CD14-positive monocyte (primary cell): ENCODE results near the gene TXNDC11. TPM values are rescaled to one million over a fixed set of nuclear protein-coding genes. Genes with fewer than 3 reads are reported as not detected.

ENCODE experiments used
- DNase-seq, 3 donors: peaks; one replicate each; pipeline ENCODE4 v3.0.0-alpha.2; 2011 to 2022
- H2AFZ ChIP-seq: 2 replicates; pipeline ENCODE4 v1.6.0; 2012; ENCODE audit warnings: mild to moderate bottlenecking, low read depth, low read length, inconsistent platforms; ENCODE audit not compliant: insufficient read depth, poor library complexity, severe bottlenecking
- H3K27ac ChIP-seq, 2 donors: 1 replicate in 1 of 2; 2 replicates in 1 of 2; pipeline ENCODE4 v1.5.1; 2012 to 2013; ENCODE audit warnings: low read length in 2 of 2, control low read depth in 1 of 2, inconsistent platforms in 1 of 2, low read depth in 1 of 2, mild to moderate bottlenecking in 1 of 2
- H3K27me3 ChIP-seq, 2 donors: one replicate each; pipeline versions ENCODE4 v1.6.0 to v1.6.1; 2011 to 2013; ENCODE audit warnings: low read length in 2 of 2; ENCODE audit not compliant: control insufficient read depth in 2 of 2, insufficient read depth in 2 of 2
- H3K36me3 ChIP-seq, 2 donors: replicated peaks in 1 of 2; 1 replicate in 1 of 2; 2 replicates in 1 of 2; pipeline versions ENCODE4 v1.5.1 to v1.6.1; 2012 to 2013; ENCODE audit warnings: low read length in 2 of 2, control low read depth in 1 of 2, inconsistent platforms in 1 of 2, mild to moderate bottlenecking in 1 of 2; ENCODE audit not compliant: insufficient read depth in 2 of 2, control insufficient read depth in 1 of 2
- H3K4me1 ChIP-seq, 2 donors: 1 replicate in 1 of 2; 2 replicates in 1 of 2; pipeline versions ENCODE4 v1.5.1 to v1.6.1; 2012 to 2013; ENCODE audit warnings: low read length in 2 of 2, control low read depth in 1 of 2, inconsistent platforms in 1 of 2, mild to moderate bottlenecking in 1 of 2, moderate library complexity in 1 of 2; ENCODE audit not compliant: insufficient read depth in 2 of 2, control insufficient read depth in 1 of 2
- H3K4me2 ChIP-seq: replicated peaks from 2 replicates; pipeline ENCODE3; 2012; ENCODE audit warnings: low read length, moderate library complexity, mild to moderate bottlenecking; ENCODE audit not compliant: poor library complexity, severe bottlenecking; ENCODE audit errors: extremely low read depth
- H3K4me3 ChIP-seq, 3 experiments: fragments of 200-600 bp in 1 of 3; sonication (generic) in 1 of 3; replicated peaks in 1 of 3; 1 replicate in 2 of 3; 2 replicates in 1 of 3; pipeline ENCODE4 v1.5.1; 2011 to 2013; ENCODE audit warnings: low read length in 3 of 3, mild to moderate bottlenecking in 3 of 3, control low read depth in 2 of 3, low read depth in 2 of 3, inconsistent platforms in 1 of 3, moderate library complexity in 1 of 3
- H3K79me2 ChIP-seq: 2 replicates; pipeline ENCODE4 v1.6.0; 2012; ENCODE audit warnings: mild to moderate bottlenecking, control low read depth, inconsistent platforms, low read length, moderate library complexity; ENCODE audit not compliant: insufficient read depth
- H3K9ac ChIP-seq: 2 replicates; pipeline ENCODE4 v1.6.0; 2017; ENCODE audit warnings: low read length, mild to moderate bottlenecking; ENCODE audit not compliant: insufficient read depth, poor library complexity, severe bottlenecking
- H3K9me3 ChIP-seq, 2 donors: replicated peaks in 1 of 2; 1 replicate in 1 of 2; 2 replicates in 1 of 2; pipeline versions ENCODE4 v1.5.1 to v1.6.1; 2012 to 2013; ENCODE audit warnings: low read length in 2 of 2, control low read depth in 1 of 2; ENCODE audit not compliant: control insufficient read depth in 1 of 2, insufficient read depth in 1 of 2
- H4K20me1 ChIP-seq: 2 replicates; pipeline ENCODE4 v1.6.0; 2012; ENCODE audit warnings: mild to moderate bottlenecking, low read length, control low read depth, moderate library complexity; ENCODE audit not compliant: insufficient read depth
- H3K27ac Mint-ChIP-seq, 7 donors: one replicate each; pipeline ENCODE4 v1.8.0; 2020; ENCODE audit warnings: mild to moderate bottlenecking in 7 of 7, mixed read lengths in 7 of 7, moderate library complexity in 6 of 7, inconsistent platforms in 2 of 7
- H3K27me3 Mint-ChIP-seq, 3 donors: one replicate each; pipeline ENCODE4 v1.8.0; 2021 to 2022; ENCODE audit warnings: low read depth in 3 of 3, mild to moderate bottlenecking in 3 of 3, mixed read lengths in 3 of 3, moderate library complexity in 3 of 3, inconsistent platforms in 1 of 3
- H3K36me3 Mint-ChIP-seq, 2 donors: one replicate each; pipeline ENCODE4 v1.8.0; 2020; ENCODE audit warnings: mixed read lengths in 2 of 2, inconsistent platforms in 1 of 2, mild to moderate bottlenecking in 1 of 2
- H3K4me1 Mint-ChIP-seq: one replicate; pipeline ENCODE4 v1.8.0; 2020; ENCODE audit warnings: mild to moderate bottlenecking, mixed read lengths
- H3K4me3 Mint-ChIP-seq, 2 donors: one replicate each; pipeline ENCODE4 v1.8.0; 2020; ENCODE audit warnings: mild to moderate bottlenecking in 2 of 2, mixed read lengths in 2 of 2, moderate library complexity in 1 of 2
- H3K9me3 Mint-ChIP-seq, 7 donors: one replicate each; pipeline ENCODE4 v1.8.0; 2020 to 2022; ENCODE audit warnings: mixed read lengths in 7 of 7, mild to moderate bottlenecking in 6 of 7, moderate library complexity in 6 of 7, inconsistent platforms in 2 of 7
- WGBS: methylation state at CpG from one replicate; pipeline ENCODE4 v1.1.5; 2013; ENCODE audit warnings: missing lambda C conversion rate; ENCODE audit not compliant: insufficient coverage; 5-methylcytosine and 5-hydroxymethylcytosine counted together
- intact Hi-C, 2 donors: fragments of 100-400 bp; cut with micrococcal nuclease; formaldehyde crosslinking; loops; one replicate each; pipeline versions ENCODE4 v1.15.0 to v1.15.1; 2023
- polyA plus RNA-seq, 3 donors: library from polyadenylated mRNA; depleted of rRNA in 1 of 3; unstranded in 2 of 3; stranded (reverse) in 1 of 3; fragments of 300-500 nt in 2 of 3; fragments of >200 nt in 1 of 3; fragmentation: Illumina TruSeq in 2 of 3; gene quantifications; 1 replicate in 2 of 3; 2 replicates in 1 of 3; pipeline ENCODE4 v1.2.3, GENCODE V29; 2012 to 2021
- TF ChIP-seq, protein P1 (sequence below): fragments of 200-600 bp; IDR thresholded peaks from one replicate; pipeline ENCODE4 v1.8.0; 2022; ENCODE audit warnings: antibody characterized with exemption, mild to moderate bottlenecking

TXNDC11 gene
- polyA plus RNA-seq, 3 donors: 32.9 to 60.0 (median 40.6) TPM

DNA sequence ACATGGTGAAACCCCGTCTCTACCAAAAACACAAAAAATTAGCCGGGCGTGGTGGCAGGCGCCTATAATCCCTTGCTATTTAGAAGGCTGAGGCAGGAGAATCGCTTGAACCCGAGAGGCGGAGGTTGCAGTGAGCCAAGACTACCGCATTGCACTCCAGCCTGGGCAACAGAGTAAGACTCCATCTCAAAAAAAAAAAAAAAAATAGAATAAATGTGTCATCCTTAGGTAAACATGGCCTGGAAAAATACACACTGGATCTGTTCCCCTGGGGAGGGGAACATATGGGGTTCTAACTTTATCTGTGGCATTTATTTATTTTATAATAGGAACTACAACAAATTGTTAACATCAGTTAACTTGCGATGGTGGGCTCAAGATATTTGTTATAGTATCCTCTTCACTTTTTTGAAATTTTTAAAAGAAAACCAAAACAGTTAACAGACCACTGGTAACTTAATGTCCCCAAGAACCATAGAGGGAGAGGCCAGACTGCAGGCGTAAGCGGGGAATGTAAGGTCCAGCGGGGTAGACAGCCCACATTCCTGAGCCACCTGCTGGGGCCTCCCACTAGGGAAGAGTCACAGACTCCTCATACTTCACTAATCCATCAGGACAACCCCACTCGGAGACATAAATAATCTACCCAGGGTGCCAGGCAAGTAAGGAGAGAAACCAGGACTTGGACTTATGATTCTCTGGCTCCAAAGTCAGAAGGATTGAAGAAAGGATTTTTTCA is 12.5 kb upstream of the TXNDC11 start:
- H3K9ac ChIP-seq: no peak overlapping the region
- H3K27ac Mint-ChIP-seq: peak overlapping the region in 3 of 7 donors; percentile 11 to 74 (median 54)
- peaks cover 8% of the 10 kb centered on the region for H4K20me1 ChIP-seq
- peaks cover under 1% of the 10 kb centered on the region for H3K4me1 Mint-ChIP-seq
- H3K9me3 Mint-ChIP-seq: no peaks in the 10 kb centered on the region
- no CpG with 5 or more reads among the region's 13 CpGs for WGBS
- no peak overlapping the region for H3K4me3 ChIP-seq
- H2AFZ ChIP-seq: no peak overlapping the region
- H3K4me3 Mint-ChIP-seq: no peak overlapping the region
- H3K36me3 Mint-ChIP-seq: peaks cover 75 to 96% of the 10 kb centered on the region in 2 donors
- TF ChIP-seq, protein P1, sequence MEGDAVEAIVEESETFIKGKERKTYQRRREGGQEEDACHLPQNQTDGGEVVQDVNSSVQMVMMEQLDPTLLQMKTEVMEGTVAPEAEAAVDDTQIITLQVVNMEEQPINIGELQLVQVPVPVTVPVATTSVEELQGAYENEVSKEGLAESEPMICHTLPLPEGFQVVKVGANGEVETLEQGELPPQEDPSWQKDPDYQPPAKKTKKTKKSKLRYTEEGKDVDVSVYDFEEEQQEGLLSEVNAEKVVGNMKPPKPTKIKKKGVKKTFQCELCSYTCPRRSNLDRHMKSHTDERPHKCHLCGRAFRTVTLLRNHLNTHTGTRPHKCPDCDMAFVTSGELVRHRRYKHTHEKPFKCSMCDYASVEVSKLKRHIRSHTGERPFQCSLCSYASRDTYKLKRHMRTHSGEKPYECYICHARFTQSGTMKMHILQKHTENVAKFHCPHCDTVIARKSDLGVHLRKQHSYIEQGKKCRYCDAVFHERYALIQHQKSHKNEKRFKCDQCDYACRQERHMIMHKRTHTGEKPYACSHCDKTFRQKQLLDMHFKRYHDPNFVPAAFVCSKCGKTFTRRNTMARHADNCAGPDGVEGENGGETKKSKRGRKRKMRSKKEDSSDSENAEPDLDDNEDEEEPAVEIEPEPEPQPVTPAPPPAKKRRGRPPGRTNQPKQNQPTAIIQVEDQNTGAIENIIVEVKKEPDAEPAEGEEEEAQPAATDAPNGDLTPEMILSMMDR: no peak
- no peaks in the 10 kb centered on the region for H3K79me2 ChIP-seq
- no peak overlapping the region for H3K4me2 ChIP-seq
- intact Hi-C loops: no loop called here
- H3K27ac ChIP-seq: no peak overlapping the region
- peaks cover 83 to 99% of the 10 kb centered on the region in 2 donors for H3K36me3 ChIP-seq
- no peak for DNase-seq
- no peaks in the 10 kb centered on the region for H3K9me3 ChIP-seq
- no peaks in the 10 kb centered on the region for H3K27me3 Mint-ChIP-seq
- no peaks in the 10 kb centered on the region for H3K27me3 ChIP-seq
- H3K4me1 ChIP-seq: no peaks in the 10 kb centered on the region

DNA sequence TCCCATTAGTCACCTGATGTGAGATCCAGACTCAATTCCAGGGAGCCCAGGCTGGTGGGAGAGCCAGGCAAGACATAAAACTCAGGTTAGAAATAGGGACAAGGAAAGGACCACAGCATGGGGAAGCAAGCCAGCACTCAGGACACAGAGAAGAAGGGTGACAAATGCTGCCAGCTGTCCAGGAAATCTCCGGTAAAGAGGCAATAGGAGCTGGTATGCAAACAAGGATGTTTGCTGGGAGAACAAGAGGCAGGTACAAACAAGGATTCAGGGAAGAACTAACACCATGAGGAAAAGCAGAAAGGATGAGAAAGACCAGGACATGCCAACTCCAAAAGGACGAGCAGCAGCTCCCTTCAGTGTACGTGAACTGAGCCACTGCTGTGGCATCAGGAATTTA is 10.2 kb upstream of the TXNDC11 start:
- intact Hi-C loops: no loop called here
- peaks cover 8% of the 10 kb centered on the region for H4K20me1 ChIP-seq
- H3K4me2 ChIP-seq: no peak overlapping the region
- no peaks in the 10 kb centered on the region for H3K9me3 ChIP-seq
- H3K27ac Mint-ChIP-seq: peak overlapping the region in 2 of 7 donors; percentile 73 to 81
- H3K9ac ChIP-seq: no peak overlapping the region
- DNase-seq: no peak
- H3K9me3 Mint-ChIP-seq: no peaks in the 10 kb centered on the region
- no peak overlapping the region for H3K4me3 ChIP-seq
- no peak overlapping the region for H3K4me3 Mint-ChIP-seq
- H2AFZ ChIP-seq: no peak overlapping the region
- no peaks in the 10 kb centered on the region for H3K79me2 ChIP-seq
- H3K36me3 ChIP-seq: peaks cover 75 to 98% of the 10 kb centered on the region in 2 donors
- peaks cover 75 to 96% of the 10 kb centered on the region in 2 donors for H3K36me3 Mint-ChIP-seq
- no peak overlapping the region for H3K27ac ChIP-seq
- TF ChIP-seq, protein P1: no peak
- 92% methylated on average over 2 of the region's 3 CpGs for WGBS
- no peaks in the 10 kb centered on the region for H3K27me3 Mint-ChIP-seq
- no peaks in the 10 kb centered on the region for H3K4me1 ChIP-seq
- H3K4me1 Mint-ChIP-seq: no peaks in the 10 kb centered on the region
- no peaks in the 10 kb centered on the region for H3K27me3 ChIP-seq
